CD14-positive monocyte (primary cell): ENCODE results near the gene DACT1. TPM values are rescaled to one million over a fixed set of nuclear protein-coding genes. Genes with fewer than 3 reads are reported as not detected.

Experiments used
- DNase-seq, 3 donors: peaks; one replicate each; pipeline ENCODE4 v3.0.0-alpha.2; 2011 to 2022
- H2AFZ ChIP-seq: 2 replicates; pipeline ENCODE4 v1.6.0; 2012; ENCODE audit warnings: mild to moderate bottlenecking, low read depth, low read length, inconsistent platforms; ENCODE audit not compliant: insufficient read depth, poor library complexity, severe bottlenecking
- H3K27ac ChIP-seq, 2 donors: 1 replicate in 1 of 2; 2 replicates in 1 of 2; pipeline ENCODE4 v1.5.1; 2012 to 2013; ENCODE audit warnings: low read length in 2 of 2, control low read depth in 1 of 2, inconsistent platforms in 1 of 2, low read depth in 1 of 2, mild to moderate bottlenecking in 1 of 2
- H3K27me3 ChIP-seq, 2 donors: one replicate each; pipeline versions ENCODE4 v1.6.0 to v1.6.1; 2011 to 2013; ENCODE audit warnings: low read length in 2 of 2; ENCODE audit not compliant: control insufficient read depth in 2 of 2, insufficient read depth in 2 of 2
- H3K36me3 ChIP-seq, 2 donors: replicated peaks in 1 of 2; 1 replicate in 1 of 2; 2 replicates in 1 of 2; pipeline versions ENCODE4 v1.5.1 to v1.6.1; 2012 to 2013; ENCODE audit warnings: low read length in 2 of 2, control low read depth in 1 of 2, inconsistent platforms in 1 of 2, mild to moderate bottlenecking in 1 of 2; ENCODE audit not compliant: insufficient read depth in 2 of 2, control insufficient read depth in 1 of 2
- H3K4me1 ChIP-seq, 2 donors: 1 replicate in 1 of 2; 2 replicates in 1 of 2; pipeline versions ENCODE4 v1.5.1 to v1.6.1; 2012 to 2013; ENCODE audit warnings: low read length in 2 of 2, control low read depth in 1 of 2, inconsistent platforms in 1 of 2, mild to moderate bottlenecking in 1 of 2, moderate library complexity in 1 of 2; ENCODE audit not compliant: insufficient read depth in 2 of 2, control insufficient read depth in 1 of 2
- H3K4me2 ChIP-seq: replicated peaks from 2 replicates; pipeline ENCODE3; 2012; ENCODE audit warnings: low read length, moderate library complexity, mild to moderate bottlenecking; ENCODE audit not compliant: poor library complexity, severe bottlenecking; ENCODE audit errors: extremely low read depth
- H3K4me3 ChIP-seq, 3 experiments: fragments of 200-600 bp in 1 of 3; sonication (generic) in 1 of 3; replicated peaks in 1 of 3; 1 replicate in 2 of 3; 2 replicates in 1 of 3; pipeline ENCODE4 v1.5.1; 2011 to 2013; ENCODE audit warnings: low read length in 3 of 3, mild to moderate bottlenecking in 3 of 3, control low read depth in 2 of 3, low read depth in 2 of 3, inconsistent platforms in 1 of 3, moderate library complexity in 1 of 3
- H3K79me2 ChIP-seq: 2 replicates; pipeline ENCODE4 v1.6.0; 2012; ENCODE audit warnings: mild to moderate bottlenecking, control low read depth, inconsistent platforms, low read length, moderate library complexity; ENCODE audit not compliant: insufficient read depth
- H3K9ac ChIP-seq: 2 replicates; pipeline ENCODE4 v1.6.0; 2017; ENCODE audit warnings: low read length, mild to moderate bottlenecking; ENCODE audit not compliant: insufficient read depth, poor library complexity, severe bottlenecking
- H3K9me3 ChIP-seq, 2 donors: replicated peaks in 1 of 2; 1 replicate in 1 of 2; 2 replicates in 1 of 2; pipeline versions ENCODE4 v1.5.1 to v1.6.1; 2012 to 2013; ENCODE audit warnings: low read length in 2 of 2, control low read depth in 1 of 2; ENCODE audit not compliant: control insufficient read depth in 1 of 2, insufficient read depth in 1 of 2
- H4K20me1 ChIP-seq: 2 replicates; pipeline ENCODE4 v1.6.0; 2012; ENCODE audit warnings: mild to moderate bottlenecking, low read length, control low read depth, moderate library complexity; ENCODE audit not compliant: insufficient read depth
- H3K27ac Mint-ChIP-seq, 7 donors: one replicate each; pipeline ENCODE4 v1.8.0; 2020; ENCODE audit warnings: mild to moderate bottlenecking in 7 of 7, mixed read lengths in 7 of 7, moderate library complexity in 6 of 7, inconsistent platforms in 2 of 7
- H3K27me3 Mint-ChIP-seq, 3 donors: one replicate each; pipeline ENCODE4 v1.8.0; 2021 to 2022; ENCODE audit warnings: low read depth in 3 of 3, mild to moderate bottlenecking in 3 of 3, mixed read lengths in 3 of 3, moderate library complexity in 3 of 3, inconsistent platforms in 1 of 3
- H3K36me3 Mint-ChIP-seq, 2 donors: one replicate each; pipeline ENCODE4 v1.8.0; 2020; ENCODE audit warnings: mixed read lengths in 2 of 2, inconsistent platforms in 1 of 2, mild to moderate bottlenecking in 1 of 2
- H3K4me1 Mint-ChIP-seq: one replicate; pipeline ENCODE4 v1.8.0; 2020; ENCODE audit warnings: mild to moderate bottlenecking, mixed read lengths
- H3K4me3 Mint-ChIP-seq, 2 donors: one replicate each; pipeline ENCODE4 v1.8.0; 2020; ENCODE audit warnings: mild to moderate bottlenecking in 2 of 2, mixed read lengths in 2 of 2, moderate library complexity in 1 of 2
- H3K9me3 Mint-ChIP-seq, 7 donors: one replicate each; pipeline ENCODE4 v1.8.0; 2020 to 2022; ENCODE audit warnings: mixed read lengths in 7 of 7, mild to moderate bottlenecking in 6 of 7, moderate library complexity in 6 of 7, inconsistent platforms in 2 of 7
- WGBS: methylation state at CpG from one replicate; pipeline ENCODE4 v1.1.5; 2013; ENCODE audit warnings: missing lambda C conversion rate; ENCODE audit not compliant: insufficient coverage; 5-methylcytosine and 5-hydroxymethylcytosine counted together
- intact Hi-C, 2 donors: fragments of 100-400 bp; cut with micrococcal nuclease; formaldehyde crosslinking; loops; one replicate each; pipeline versions ENCODE4 v1.15.0 to v1.15.1; 2023
- polyA plus RNA-seq, 3 donors: library from polyadenylated mRNA; depleted of rRNA in 1 of 3; unstranded in 2 of 3; stranded (reverse) in 1 of 3; fragments of 300-500 nt in 2 of 3; fragments of >200 nt in 1 of 3; fragmentation: Illumina TruSeq in 2 of 3; gene quantifications; 1 replicate in 2 of 3; 2 replicates in 1 of 3; pipeline ENCODE4 v1.2.3, GENCODE V29; 2012 to 2021
- TF ChIP-seq, protein P1 (sequence below): fragments of 200-600 bp; IDR thresholded peaks from one replicate; pipeline ENCODE4 v1.8.0; 2022; ENCODE audit warnings: antibody characterized with exemption, mild to moderate bottlenecking

Gene DACT1
- polyA plus RNA-seq, 3 donors: 0.09 TPM; not detected in 2

GRCh38 chr14:58656671-58657411 is 19.1 kb downstream of the DACT1 start:
- Mint-ChIP-seq H3K27ac (no peak overlapping the region), H3K4me3 (no peak overlapping the region), H3K4me1 (no peaks in the 10 kb centered on the region), H3K9me3 (peaks cover 0 to 12% (median 6%) of the 10 kb centered on the region in 7 donors), H3K27me3 (peaks cover 0 to 2% (median 0%) of the 10 kb centered on the region in 3 donors), H3K36me3 (no peaks in the 10 kb centered on the region)
- Histone ChIP-seq H2AFZ (no peak overlapping the region), H3K36me3 (no peaks in the 10 kb centered on the region), H3K79me2 (no peaks in the 10 kb centered on the region), H3K9ac (no peak overlapping the region), H3K4me3 (no peak overlapping the region), H3K9me3 (peaks cover 0 to 7% of the 10 kb centered on the region in 2 donors), H3K27ac (no peak overlapping the region), H4K20me1 (no peaks in the 10 kb centered on the region), H3K27me3 (no peaks in the 10 kb centered on the region), H3K4me2 (no peak overlapping the region), H3K4me1 (no peaks in the 10 kb centered on the region)
- DNase-seq: no peak
- intact Hi-C loops: no loop called here
- WGBS: no CpG with 5 or more reads among the region's 3 CpGs
- TF ChIP-seq, protein P1, sequence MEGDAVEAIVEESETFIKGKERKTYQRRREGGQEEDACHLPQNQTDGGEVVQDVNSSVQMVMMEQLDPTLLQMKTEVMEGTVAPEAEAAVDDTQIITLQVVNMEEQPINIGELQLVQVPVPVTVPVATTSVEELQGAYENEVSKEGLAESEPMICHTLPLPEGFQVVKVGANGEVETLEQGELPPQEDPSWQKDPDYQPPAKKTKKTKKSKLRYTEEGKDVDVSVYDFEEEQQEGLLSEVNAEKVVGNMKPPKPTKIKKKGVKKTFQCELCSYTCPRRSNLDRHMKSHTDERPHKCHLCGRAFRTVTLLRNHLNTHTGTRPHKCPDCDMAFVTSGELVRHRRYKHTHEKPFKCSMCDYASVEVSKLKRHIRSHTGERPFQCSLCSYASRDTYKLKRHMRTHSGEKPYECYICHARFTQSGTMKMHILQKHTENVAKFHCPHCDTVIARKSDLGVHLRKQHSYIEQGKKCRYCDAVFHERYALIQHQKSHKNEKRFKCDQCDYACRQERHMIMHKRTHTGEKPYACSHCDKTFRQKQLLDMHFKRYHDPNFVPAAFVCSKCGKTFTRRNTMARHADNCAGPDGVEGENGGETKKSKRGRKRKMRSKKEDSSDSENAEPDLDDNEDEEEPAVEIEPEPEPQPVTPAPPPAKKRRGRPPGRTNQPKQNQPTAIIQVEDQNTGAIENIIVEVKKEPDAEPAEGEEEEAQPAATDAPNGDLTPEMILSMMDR: no peak

GRCh38 chr14:58659061-58659460 is 21.3 kb downstream of the DACT1 start:
- Mint-ChIP-seq H3K4me1 (peaks cover 5% of the 10 kb centered on the region), H3K36me3 (no peaks in the 10 kb centered on the region), H3K9me3 (peaks cover 0 to 10% (median 6%) of the 10 kb centered on the region in 7 donors), H3K27ac (no peak overlapping the region), H3K27me3 (no peaks in the 10 kb centered on the region), H3K4me3 (no peak overlapping the region)
- no peaks in the 10 kb centered on the region for H3K36me3 ChIP-seq
- no peaks in the 10 kb centered on the region for H3K27me3 ChIP-seq
- intact Hi-C loops: no loop called here
- H3K4me3 ChIP-seq: no peak overlapping the region
- no peaks in the 10 kb centered on the region for H4K20me1 ChIP-seq
- no peak overlapping the region for H3K9ac ChIP-seq
- no peak overlapping the region for H2AFZ ChIP-seq
- H3K9me3 ChIP-seq: peaks cover 0 to 7% of the 10 kb centered on the region in 2 donors
- no peak overlapping the region for H3K4me2 ChIP-seq
- DNase-seq: no peak
- no peaks in the 10 kb centered on the region for H3K79me2 ChIP-seq
- TF ChIP-seq, protein P1: no peak
- WGBS: no CpG with 5 or more reads among the region's 1 CpG
- no peak overlapping the region for H3K27ac ChIP-seq
- no peaks in the 10 kb centered on the region for H3K4me1 ChIP-seq
